ENCODE measurements around the gene TAF1B.

The TAF1B gene

DNA sequence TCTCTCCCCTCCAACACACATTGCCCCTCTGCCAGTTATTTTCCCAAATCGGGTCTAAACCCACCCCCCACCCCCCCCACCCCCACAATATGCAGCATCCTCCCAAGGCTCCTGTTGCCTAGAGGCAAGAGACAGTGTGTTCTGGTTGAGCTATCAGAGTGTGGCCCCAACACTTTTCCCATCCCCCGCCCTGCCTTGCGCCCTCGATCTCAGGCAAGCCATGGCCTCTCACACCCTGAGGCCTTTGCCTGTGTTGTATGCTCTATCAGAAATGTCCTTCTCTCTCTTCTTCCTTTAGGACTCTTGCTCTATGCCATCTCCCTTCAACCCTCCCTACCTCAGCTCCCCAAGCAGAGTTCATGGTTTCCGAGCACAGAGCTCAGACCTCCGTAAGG, 98.7 kb downstream of the TAF1B start:
- DNase-seq (ENCODE audit: low read depth), result no peak

DNA sequence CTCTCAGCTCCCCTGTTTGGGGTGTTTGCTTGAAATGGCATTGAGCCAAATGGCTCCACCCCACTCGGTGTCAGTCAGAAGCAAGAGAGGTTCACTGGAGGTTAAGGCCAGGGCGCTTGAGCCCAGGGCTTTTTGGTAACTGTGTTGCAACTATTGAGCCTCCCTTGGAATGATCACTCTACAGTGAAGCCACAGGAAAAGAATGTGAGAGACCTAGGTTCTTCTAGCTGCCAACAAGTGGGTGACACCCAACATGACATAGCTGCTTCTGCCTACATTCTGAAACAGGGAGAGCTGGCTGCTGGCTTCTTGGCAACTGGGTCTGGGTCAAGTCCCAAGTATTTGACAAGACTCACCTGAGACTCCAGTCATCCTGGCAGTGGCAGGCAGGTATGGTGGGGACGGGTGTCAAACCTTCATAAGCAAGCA, 101.1 kb downstream of the TAF1B start:
- DNase-seq (ENCODE audit: low read depth), result no peak

DNA sequence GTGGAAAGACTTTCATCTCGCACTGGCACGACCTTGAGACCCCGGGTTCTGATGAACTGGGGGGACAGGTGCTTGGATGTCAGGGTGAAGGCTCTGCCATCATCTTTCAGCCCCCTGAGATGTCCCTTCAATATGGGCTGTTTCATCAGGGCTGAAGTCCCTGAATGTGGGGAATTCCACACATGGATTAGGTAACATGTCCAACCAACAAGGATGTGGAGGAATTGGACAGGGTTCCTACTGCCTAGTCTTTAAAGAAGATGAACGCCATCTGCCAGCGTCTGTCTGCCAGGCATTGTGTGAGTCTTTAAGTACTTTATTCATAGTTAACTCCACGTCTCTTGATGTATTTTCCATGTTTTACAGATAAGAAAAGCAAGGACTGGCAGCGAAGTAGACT, 102.3 kb downstream of the TAF1B start:
- no peak for DNase-seq (ENCODE audit: low read depth)

DNA sequence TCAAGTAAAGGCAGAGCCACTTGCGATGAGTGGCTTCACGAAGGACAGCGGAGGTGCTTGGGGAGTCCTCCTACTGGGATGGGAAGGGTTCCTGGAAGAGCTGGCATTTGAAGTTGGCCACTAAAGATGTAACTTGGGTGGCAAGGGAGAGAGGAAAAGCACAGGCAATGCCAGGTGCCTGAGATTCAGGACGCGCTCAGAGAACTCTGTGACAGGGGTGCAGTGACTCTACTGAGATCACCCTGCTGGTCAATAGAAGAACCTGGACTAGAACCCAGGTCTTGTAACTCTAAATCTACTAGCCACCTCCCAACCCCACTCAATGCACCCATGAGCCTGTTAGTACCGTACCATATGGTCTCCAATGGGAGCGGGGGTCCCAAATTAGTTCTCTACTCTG, 102.8 kb downstream of the TAF1B start:
- DNase-seq (ENCODE audit: low read depth), result no peak

DNA sequence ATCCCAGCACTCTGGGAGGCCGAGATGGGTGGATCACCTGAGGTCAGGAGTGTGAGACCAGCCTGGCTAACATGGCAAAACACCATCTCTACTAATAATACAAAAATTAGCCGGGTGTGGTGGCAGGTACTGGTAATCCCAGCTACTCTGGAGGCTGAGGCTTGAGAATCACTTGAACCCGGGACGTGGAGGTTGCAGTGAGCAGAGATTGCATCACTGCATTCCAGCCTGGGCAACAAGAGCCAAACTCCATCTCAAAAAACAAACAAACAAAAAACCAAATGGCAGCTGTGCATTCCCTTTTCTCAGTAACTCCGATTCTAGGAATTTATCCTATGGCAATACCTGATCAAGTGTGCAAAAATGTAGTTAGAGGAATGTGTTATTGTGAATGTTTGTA, 103.5 kb downstream of the TAF1B start:
- DNase-seq (ENCODE audit: low read depth), result no peak

DNA sequence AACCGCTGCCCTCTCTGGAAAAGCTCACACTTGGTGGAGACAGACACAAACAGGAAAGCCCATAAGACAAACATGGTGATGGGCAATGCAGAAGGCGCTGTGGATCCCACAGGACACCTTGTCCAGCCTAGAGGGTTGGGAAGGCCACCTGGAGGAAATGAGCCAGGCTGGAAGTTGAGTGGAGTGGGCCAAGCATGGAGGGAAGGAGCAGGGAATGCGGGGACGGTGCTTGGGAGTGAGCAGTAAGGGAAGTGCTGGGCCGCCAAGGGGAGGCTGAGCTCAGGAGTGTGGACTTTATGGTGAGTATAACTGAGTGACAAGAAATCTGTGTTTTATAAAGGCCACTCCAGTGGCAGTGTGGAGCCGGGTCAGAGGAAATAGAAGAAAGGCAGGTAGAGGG, 105.4 kb downstream of the TAF1B start:
- DNase-seq (ENCODE audit: low read depth), result no peak

DNA sequence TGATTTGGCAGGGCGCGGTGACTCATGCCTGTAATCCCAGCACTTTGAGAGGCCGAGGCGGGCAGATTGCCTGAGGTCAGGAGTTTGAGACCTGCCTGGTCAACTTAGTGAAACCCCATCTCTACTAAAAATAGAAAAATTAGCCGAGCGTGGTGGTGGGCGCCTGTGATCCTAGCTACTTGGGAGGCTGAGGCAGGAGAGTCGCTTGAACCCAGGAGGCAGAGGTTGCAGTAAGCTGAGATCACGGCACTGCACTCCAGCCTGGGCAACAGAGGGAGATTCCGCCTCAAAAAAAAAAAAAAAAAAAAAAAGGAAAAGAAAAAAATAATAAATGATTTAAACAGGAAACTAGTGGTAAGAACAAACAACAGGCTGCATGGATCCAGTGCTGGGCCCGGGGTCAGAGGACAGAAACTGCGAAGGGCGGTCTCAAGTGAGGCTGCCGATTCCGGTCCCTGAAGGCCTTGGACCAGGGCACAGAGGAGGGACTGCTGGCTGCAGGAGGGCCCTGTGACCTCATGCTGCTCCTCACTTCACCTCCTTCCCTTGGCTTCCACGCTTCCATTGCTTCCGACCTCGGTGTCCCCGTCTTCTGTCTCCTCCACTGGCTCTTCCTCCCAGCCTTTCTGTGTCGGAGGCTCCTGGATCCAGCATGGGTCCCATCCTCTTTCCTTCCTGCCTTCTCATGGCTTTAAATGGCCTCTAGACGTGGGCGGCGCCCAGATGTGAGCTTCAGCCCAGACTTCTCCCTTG, 106.1 kb downstream of the TAF1B start:
- DNase-seq (ENCODE audit: low read depth), result no peak

DNA sequence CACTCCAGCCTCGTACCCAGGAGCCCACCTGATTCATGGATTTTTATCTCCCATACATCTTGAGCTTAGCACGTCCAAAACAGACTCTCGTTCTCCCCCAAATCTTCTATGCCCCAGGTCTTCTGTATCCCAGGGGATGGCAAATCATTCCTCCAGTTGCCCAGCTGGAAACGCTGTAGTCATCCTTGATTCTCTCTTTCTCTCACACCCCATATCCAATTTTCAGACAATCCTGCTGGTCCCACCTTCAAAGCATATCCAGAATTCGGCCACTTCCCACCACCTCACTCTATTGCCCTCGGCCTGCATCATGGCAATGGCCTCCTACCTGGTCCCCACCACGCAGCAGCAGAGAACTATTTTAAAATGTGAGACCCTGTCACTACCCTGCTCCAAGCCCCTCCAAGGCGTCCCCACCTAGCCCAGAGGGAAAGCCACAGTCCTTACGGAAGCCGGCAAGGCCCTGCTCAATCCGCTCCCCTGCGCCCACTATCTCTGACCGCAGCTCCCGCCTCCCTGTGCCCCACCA, 106.8 kb downstream of the TAF1B start:
- DNase-seq (ENCODE audit: low read depth), result no peak

DNA sequence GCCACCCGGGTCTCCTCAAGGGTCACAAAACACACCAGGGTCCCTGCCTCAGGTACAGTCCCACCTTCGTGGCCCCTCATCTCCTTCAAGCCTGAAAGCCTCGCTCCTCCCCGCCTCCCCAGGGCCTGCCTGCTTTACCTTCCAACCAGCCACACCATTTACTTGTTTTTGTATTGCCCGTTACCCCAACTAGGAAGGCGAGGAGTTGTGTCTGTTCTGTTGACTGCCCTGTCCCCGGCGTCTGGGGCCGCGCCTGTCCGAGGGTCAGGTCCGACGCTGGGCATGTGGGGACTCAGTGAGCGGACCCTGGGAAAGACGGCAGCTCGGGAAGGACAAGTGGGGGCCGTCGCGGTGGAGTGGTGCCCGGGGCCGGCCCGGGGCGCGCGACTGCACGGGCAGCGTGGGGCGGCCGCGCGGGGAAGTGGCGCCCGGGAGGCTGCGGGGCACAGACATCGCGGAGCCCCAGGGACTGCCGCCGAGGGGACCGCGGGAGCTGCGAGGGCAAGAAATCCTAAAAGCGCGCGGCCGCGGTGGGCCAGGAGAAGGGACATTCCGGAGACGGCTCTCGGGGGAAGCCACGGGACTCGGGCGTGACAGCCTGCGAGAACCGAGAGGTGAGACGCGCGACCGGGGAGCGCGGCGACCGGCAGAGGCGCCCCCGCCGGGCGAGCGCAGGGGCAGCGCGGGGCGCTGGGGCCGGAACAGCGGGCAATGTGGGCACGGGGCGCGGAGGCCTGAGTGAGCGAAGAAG, 107.4 kb downstream of the TAF1B start:
- DNase-seq (ENCODE audit: low read depth), result no peak

DNA sequence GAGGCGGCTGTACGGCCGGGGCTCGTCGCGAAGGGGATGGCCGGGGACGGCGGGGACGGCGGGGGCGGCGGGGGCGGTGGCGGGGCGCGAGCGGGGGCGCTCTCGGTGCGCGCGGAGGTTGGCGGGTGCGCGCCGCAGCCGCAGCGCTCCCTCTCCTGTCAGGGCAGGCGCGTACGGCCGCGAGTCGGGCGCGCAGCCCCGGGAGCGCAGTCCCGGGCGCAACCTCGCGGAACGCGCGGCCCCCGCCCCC, 107.9 kb downstream of the TAF1B start:
- DNase-seq (ENCODE audit: low read depth), result no peak

DNA sequence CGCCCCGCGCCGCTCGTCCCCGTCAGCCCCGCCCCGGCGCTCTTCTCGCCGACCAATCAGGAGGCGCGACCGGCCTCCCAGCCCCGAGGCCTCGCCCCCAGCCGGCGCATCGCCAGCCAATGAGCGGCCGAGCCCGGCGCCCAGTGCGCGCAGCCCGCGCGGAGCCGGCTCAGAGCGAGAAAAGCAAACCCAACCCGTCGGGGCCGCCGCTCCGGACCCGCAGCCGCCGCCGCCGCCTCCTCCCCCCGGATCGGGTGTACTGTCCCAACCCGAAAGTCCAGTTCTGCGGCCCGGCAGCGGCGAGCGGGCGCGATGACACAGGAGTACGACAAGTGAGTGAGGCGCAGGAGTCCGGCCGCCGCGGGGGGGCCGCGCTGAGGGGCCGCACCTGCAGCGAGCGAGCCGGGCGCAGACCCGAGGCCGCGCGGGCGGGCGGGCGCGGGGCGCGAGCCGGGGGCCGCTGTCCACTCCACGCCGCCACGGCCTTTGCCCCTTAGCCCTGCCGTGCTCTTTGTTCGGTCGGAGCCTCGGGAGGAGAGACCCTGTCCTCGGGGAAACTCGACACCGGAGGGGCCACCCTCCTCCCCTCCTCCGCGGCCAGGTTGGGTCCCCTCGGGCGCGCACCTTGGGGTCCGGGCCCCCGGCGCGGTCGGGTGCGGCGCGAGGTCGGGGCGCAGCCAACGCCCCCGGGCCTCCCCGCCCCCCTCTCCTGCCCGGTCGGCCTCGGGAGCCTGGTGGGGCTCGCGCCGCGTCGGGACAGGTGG, 108.4 kb downstream of the TAF1B start, which contains the start of gene GRHL1:
Gene GRHL1 (plus strand): TSS at position 172 of the 764 bp plus-strand sequence. CDS start 141 bp downstream, at position 313.
- DNase-seq (ENCODE audit: low read depth), result peak; percentile 76

DNA sequence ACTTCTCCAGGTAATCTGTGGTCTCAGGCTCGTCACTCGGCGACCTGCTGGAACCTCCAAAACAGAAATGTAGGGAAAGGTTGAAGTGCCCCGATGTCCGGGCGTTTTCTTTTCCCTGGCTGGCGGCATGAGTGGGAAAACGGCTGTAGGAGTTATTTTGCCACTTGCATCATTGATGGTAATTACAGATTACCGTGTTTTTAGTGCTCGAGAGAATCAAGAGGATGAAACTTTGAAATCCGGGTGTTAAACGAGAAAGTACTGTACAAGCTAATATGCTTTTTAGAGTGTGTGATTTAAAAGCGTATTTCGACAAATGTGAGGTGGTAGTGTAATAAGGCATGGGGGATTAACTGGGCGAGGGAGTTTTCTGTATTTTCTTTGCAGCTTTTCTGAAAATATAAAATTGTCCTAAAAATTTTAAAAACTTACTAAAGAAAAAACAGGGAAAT, 109.0 kb downstream of the TAF1B start:
- no peak for DNase-seq (ENCODE audit: low read depth)

DNA sequence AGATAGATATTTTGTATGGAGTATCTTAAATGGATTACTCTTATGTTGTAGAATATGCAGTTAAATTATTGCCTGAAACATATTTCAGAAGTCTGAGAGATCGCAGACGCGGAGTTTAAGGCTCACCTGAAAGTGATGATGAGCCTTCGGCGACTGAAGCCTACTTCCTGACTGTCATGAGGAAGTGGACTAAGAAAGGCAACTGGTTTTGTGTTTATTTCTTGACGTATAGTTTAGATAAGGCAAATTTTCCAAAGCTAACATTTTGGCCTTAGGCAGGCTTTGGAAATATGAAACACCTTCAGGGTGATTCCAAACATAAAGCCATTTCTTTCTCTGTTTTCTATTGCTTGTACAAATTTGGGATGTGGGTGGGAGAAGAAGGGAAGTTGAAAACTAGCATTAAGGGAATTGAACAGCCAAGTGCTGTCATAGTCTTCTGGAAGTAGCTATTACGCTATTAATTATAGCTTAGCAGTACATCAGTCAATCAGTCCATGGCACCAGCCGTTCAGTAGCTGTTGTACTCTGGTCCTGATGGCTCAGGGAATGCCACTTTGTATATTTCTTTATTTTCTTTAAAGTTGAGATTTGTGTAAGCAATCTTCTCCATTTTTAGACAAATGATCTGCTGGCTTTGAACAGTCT, 109.7 kb downstream of the TAF1B start:
- DNase-seq (ENCODE audit: low read depth), result no peak

DNA sequence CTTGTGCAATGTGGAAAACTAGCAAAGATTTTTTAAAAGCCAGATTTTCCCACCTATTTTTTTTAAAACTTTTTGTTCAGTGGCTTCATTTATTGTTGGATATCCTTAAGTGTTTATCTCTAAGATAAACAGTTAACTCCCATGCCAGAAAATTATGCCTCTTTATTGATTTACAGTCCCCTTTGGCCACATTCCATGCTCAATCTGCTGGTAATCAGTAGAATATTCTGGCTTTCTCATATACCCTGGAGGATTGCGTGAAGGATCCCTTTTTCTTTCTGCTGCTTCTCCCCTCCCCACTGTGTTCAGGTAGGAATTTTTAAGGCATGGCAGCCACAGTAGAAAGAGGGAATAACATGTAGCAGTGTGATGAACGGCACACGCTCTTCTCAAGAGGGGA, 110.9 kb downstream of the TAF1B start:
- DNase-seq (ENCODE audit: low read depth), result no peak

DNA sequence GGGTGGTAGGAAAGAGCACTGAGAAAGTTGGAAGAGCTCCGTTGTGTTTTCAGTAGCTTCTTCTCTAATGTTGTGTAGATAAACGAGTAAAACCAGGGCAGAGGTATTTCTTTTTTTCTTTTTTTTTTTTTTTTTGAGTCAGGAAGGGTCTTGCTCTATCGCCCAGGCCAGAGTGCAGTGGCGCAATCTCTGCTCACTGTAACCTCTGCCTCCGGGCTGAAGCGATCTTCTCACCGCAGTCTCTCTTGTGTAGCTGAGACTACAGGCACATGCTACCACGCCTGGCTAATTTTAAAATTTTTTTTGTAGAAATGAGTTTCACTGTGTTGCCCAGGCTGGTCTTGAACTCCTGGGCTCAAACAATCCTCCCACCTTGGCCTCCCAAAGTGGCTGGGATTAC, 114.8 kb downstream of the TAF1B start:
- no peak for DNase-seq (ENCODE audit: low read depth)

DNA sequence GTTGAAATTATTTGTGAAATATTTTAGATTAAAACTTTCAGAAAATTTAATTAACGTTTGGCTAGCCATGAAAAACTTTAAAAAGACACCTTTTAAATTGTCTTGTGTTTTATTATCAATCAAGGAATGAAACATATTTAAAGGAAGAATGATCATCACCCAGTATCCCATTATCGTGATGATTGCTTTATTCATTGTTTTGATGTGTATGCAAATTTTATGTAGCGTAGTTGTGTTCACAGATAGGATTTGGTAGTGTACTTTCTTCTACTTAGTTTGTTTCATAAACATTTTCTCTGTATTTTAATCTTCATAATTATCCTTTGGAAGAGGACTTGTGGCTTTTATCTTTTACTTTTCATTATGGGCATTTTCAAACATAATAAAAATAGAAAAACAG, 116.0 kb downstream of the TAF1B start:
- no peak for DNase-seq (ENCODE audit: low read depth)

DNA sequence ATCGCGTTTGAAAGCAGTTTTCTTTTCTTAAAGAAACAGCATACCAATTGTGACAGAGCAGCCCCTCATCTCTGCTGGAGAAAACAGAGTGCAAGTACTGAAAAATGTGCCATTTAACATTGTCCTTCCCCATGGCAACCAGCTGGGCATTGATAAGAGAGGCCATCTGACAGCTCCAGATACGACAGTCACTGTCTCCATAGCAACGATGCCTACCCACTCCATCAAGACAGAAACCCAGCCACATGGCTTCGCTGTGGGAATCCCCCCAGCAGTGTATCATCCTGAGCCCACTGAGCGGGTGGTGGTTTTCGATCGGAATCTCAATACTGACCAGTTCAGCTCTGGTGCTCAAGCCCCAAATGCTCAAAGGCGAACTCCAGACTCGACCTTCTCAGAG, 117.7 kb downstream of the TAF1B start:
- no peak for DNase-seq (ENCODE audit: low read depth)

DNA sequence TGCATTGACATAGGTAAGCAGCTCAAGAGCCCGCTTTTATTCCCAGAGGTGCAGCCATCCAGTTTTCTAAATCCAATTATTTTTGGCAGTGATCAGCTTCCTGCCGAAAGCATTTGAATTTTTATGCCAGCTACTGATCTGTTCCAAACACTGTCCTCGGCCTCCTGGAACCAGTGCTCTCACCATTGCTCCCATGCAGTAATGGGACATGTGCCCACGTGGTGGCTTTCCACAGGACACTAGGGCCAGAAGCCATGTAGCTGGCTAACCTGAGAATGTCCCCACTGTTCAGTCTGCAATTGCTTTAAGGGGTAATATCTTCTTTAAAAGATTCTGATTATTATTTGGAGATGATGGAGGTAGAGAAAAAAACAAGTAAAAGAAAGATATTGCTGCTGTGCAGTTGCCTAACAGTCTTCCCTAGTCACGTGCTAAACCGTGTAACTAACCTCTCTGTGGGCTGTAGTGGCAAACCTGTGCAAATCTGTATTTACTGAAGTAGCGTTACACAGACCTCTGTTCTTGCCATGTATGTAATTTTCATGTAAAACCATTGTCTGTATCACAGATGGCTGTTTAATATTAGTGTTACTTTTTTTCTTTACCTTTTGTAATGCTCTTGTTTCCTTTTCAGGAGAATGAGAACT, 121.2 kb downstream of the TAF1B start:
- no peak for DNase-seq (ENCODE audit: low read depth)

DNA sequence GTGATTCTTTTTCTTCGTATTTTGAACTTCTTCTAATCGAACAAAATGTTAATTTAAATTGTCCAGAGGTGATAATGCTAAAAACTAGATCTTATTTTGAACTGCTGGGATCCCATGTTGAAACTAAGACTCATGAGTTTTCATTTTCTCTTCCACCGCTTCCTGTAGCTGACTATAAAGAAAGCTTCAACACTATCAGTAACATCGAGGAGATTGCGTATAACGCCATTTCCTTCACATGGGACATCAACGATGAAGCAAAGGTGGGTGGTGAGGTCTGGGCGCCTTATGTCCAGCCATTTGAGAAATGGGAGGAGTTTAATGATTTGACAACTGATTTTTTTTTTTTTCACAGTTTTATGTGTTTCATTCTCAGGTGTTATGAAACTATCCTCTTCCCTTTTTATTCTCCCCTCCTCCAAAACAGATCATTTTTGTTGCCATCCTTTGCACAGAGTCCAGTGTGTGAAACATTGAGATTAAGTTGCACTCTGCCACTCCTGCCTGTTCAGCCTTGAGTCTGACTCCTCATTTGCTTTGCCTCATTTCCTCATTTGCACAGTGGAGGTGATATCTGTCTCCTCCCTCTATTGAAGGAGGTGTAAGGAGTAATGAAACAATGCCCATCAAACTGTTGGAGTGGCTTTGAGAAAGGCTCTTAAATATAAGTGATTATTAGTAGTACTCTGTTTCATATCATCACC, 122.0 kb downstream of the TAF1B start:
- no peak for DNase-seq (ENCODE audit: low read depth)

DNA sequence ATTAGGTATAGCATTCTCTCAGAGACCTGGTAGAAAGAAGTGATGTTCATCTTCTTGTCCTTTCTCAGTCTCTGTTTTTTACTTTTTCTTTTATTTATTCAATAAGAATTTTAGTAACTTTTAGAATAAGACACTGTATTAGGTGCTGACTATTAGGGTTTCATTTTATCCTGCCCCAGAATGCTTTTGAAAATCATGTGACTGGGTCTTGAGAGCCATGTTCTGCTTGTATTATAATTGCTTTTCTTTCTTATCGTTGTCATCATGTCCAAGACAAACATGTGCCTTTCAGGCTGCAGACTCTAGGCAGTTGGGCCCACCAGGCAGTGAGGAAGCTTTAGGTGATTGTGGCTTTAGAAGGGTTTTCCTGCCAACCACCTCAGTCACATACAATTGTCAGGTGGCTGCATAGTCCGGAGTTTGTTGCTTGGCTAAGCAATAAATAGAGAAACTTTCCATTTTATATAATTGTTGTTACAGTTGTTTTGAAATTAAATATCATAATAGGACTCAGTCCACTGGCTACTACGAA, 123.3 kb downstream of the TAF1B start:
- no peak for DNase-seq (ENCODE audit: low read depth)
